Activated naive CD8-positive, alpha-beta T cell treated with anti-CD3 and anti-CD28 coated beads, Interleukin-2, amount 50 U/mL, for 24 hours (primary cell): ENCODE data around the gene KANSL1L.
"Not testable (repeated sequence)": the region's sequence is repeated elsewhere in the genome, so short reads cannot be mapped to it uniquely, and the experiment has no call there.

Source experiments
- ATAC-seq: fragments of 150-1000 bp; cut with Tn5 transposase; one replicate; pipeline ENCODE4 v1.10.0; 2021
- DNase-seq: peaks from one replicate; pipeline ENCODE4 v3.0.0; 2021
- H3K27ac Mint-ChIP-seq: one replicate; pipeline ENCODE4 v1.8.0; 2021; ENCODE audit warnings: mild to moderate bottlenecking, mixed read lengths
- H3K27me3 Mint-ChIP-seq: one replicate; pipeline ENCODE4 v1.8.0; 2021; ENCODE audit warnings: mixed read lengths
- H3K36me3 Mint-ChIP-seq: one replicate; pipeline ENCODE4 v1.8.0; 2021; ENCODE audit warnings: low read depth, mixed read lengths
- H3K4me1 Mint-ChIP-seq: one replicate; pipeline ENCODE4 v1.8.0; 2021; ENCODE audit warnings: mixed read lengths
- H3K4me3 Mint-ChIP-seq: one replicate; pipeline ENCODE4 v1.8.0; 2021; ENCODE audit warnings: mild to moderate bottlenecking, moderate library complexity, mixed read lengths
- H3K9me3 Mint-ChIP-seq: one replicate; pipeline ENCODE4 v1.8.0; 2021; ENCODE audit warnings: mixed read lengths

Gene KANSL1L

GRCh38 chr2:210188755-210189154, 17.5 kb upstream of the KANSL1L start:
- DNase-seq = no peak
- H3K27ac Mint-ChIP-seq = no peak overlapping the region
- peaks cover 24% of the 10 kb centered on the region for H3K9me3 Mint-ChIP-seq
- peaks cover 2% of the 10 kb centered on the region for H3K4me1 Mint-ChIP-seq
- H3K4me3 Mint-ChIP-seq = no peak overlapping the region
- ATAC-seq = no peak
- peaks cover 5% of the 10 kb centered on the region for H3K27me3 Mint-ChIP-seq
- H3K36me3 Mint-ChIP-seq = peaks cover 16% of the 10 kb centered on the region

DNA sequence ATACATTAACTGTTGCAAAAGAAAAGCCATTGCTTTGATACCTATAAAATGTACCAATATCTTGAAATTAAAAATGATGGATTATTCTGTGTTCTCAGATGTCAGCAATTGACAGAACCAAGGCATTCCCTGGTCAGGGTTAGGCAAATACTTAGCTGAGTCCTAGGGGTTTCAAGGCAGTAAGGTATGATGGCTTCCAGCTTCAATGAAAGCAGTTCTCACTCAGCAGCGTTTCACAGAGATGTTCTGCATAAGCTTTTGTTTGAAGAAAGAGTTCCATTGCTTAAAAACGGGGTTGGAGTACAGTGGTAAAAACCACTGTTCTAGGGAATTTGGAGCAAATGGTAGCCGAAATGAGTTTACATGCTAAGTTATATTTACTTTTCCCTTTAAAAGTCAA, 17.0 kb upstream of the KANSL1L start:
- no peak for ATAC-seq
- Mint-ChIP-seq H3K36me3 (peaks cover 16% of the 10 kb centered on the region), H3K27me3 (peaks cover 5% of the 10 kb centered on the region), H3K4me1 (peaks cover 2% of the 10 kb centered on the region), H3K9me3 (peaks cover 25% of the 10 kb centered on the region), H3K4me3 (no peak overlapping the region), H3K27ac (no peak overlapping the region)
- no peak for DNase-seq

- Mint-ChIP-seq H3K36me3 (peaks cover 16% of the 10 kb centered on the region), H3K4me1 (peaks cover 17% of the 10 kb centered on the region), H3K9me3 (peaks cover 25% of the 10 kb centered on the region)
- not testable (repeated sequence) for H3K4me3 Mint-ChIP-seq, H3K27me3 Mint-ChIP-seq, ATAC-seq, DNase-seq, H3K27ac Mint-ChIP-seq
Observed at GRCh38 chr2:210183936-210184335, 12.7 kb upstream of the KANSL1L start.

DNA sequence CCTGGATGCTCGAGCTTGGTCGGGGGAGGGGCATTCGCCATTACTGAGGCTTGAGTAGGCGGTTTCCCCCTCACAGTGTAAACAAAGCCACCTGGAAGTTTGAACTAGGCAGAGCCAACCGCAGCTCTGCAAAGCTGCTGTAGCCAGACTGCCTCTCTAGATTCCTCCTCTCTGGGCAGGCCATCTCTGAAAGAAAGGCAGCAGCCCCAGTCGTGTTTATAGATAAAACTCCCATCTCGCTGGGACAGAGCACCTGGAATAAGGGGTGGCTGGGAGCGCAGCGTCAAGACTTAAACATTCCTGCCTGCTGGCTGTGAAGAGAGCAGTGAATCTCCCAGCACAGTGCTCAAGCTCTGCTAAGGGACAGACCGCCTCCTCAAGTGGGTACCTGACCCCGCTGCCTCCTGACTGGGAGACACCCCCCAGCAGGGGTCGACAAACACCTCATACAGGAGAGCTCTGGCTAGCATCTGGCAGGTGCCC, 10.4 kb upstream of the KANSL1L start:
- DNase-seq, H3K4me3 Mint-ChIP-seq, H3K27ac Mint-ChIP-seq, H3K27me3 Mint-ChIP-seq, ATAC-seq: not testable (repeated sequence)
- H3K36me3 Mint-ChIP-seq = peaks cover 16% of the 10 kb centered on the region
- peaks cover 17% of the 10 kb centered on the region for H3K4me1 Mint-ChIP-seq
- H3K9me3 Mint-ChIP-seq = peaks cover 25% of the 10 kb centered on the region

DNA sequence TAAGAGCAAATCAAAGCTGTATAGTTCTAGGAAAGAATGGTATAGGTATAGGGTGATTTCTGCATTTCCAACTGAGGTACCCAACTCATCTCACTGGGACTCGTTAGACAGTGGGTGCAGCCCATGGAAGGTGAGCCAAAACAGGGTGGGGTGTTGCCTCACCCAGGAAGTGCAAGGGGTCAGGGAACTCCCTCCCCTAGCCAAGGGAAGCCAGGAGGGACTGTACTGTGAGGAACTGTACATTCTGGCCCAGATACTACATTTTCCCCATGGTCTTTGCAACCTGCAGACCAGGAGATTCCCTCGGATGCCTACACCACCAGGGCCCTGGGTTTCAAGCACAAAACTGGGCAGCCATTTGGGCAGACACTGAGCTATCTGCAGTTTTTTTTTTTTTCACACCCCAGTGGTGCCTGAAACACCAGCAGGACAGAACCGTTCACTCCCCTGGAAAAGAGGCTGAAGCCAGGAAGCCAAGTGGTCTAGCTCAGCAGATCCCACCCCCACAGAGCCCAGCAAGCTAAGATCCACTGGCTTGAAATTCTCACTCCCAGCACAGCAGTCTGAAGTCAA, 9.9 kb upstream of the KANSL1L start:
- H3K27me3 Mint-ChIP-seq, ATAC-seq, H3K27ac Mint-ChIP-seq, DNase-seq, H3K4me3 Mint-ChIP-seq: not testable (repeated sequence)
- peaks cover 17% of the 10 kb centered on the region for H3K4me1 Mint-ChIP-seq
- H3K36me3 Mint-ChIP-seq = peaks cover 16% of the 10 kb centered on the region
- H3K9me3 Mint-ChIP-seq = peaks cover 22% of the 10 kb centered on the region

- no peak for DNase-seq
- ATAC-seq = no peak
- Mint-ChIP-seq H3K27ac (no peak overlapping the region), H3K36me3 (peaks cover 15% of the 10 kb centered on the region), H3K4me3 (no peak overlapping the region), H3K9me3 (peaks cover 18% of the 10 kb centered on the region), H3K27me3 (no peaks in the 10 kb centered on the region), H3K4me1 (peaks cover 17% of the 10 kb centered on the region)
Observed at GRCh38 chr2:210180477-210180876, 9.3 kb upstream of the KANSL1L start.

DNA sequence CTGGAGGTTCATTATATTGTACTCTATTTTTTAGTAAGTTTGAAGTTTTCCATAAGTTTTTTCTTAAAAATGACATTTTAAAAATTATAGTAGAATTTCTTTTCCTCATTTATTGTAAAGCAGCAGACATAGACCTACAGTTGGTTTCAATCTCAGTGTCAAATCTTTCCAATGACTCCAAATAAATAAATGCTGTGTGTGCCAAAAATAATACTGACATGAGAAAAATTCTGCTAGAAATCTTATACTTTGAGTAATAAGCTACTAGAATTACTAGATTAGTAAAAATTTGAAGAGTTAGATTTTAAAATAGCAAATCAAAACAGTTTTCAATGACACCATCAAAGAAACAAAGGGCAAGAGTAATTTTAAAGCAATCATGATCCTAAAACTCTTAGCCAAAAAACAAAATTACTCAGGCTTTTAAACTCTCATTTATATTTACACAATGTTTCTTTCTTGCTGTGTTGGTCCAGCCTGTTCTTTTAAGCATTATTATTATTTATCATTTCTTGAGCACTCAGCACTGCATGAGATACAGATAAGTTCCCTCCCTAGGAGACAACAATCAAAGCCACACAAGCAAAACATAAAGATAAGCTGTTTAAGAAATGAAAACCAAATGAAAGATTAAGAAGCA, 8.3 kb upstream of the KANSL1L start:
- DNase-seq = no peak
- Mint-ChIP-seq H3K4me1 (peaks cover 17% of the 10 kb centered on the region), H3K27me3 (no peaks in the 10 kb centered on the region), H3K4me3 (no peak overlapping the region), H3K27ac (no peak overlapping the region), H3K9me3 (peaks cover 8% of the 10 kb centered on the region), H3K36me3 (peaks cover 7% of the 10 kb centered on the region)
- ATAC-seq = no peak

GRCh38 chr2:210177769-210178168, 6.6 kb upstream of the KANSL1L start:
- H3K9me3 Mint-ChIP-seq = no peaks in the 10 kb centered on the region
- ATAC-seq (no peak), DNase-seq (no peak)
- peaks cover under 1% of the 10 kb centered on the region for H3K27me3 Mint-ChIP-seq
- H3K36me3 Mint-ChIP-seq = no peaks in the 10 kb centered on the region
- H3K4me1 Mint-ChIP-seq = peaks cover 16% of the 10 kb centered on the region
- H3K27ac Mint-ChIP-seq = no peak overlapping the region
- H3K4me3 Mint-ChIP-seq = no peak overlapping the region

DNA sequence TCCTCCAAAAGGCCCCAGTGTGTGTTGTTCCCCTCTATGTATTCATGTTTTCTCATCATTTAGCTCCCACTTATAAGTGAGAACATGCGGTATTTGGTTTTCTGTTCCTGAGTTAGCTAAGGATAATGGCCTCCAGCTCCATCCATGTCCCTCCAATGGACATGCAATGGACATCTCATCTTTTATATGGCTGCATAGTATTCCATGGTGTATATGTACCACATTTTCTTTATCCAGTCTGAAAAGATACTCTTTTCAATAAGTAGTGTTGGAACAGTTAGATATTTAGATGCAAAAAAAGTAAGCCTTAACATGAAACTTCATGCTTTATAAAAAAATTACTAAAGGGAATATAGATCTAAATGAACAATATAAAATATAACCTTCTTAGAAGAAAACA, 5.9 kb upstream of the KANSL1L start:
- H3K4me1 Mint-ChIP-seq = peaks cover 16% of the 10 kb centered on the region
- not testable (repeated sequence) for ATAC-seq, H3K9me3 Mint-ChIP-seq, H3K27me3 Mint-ChIP-seq, H3K27ac Mint-ChIP-seq, DNase-seq, H3K36me3 Mint-ChIP-seq, H3K4me3 Mint-ChIP-seq

GRCh38 chr2:210174086-210174485, 2.9 kb upstream of the KANSL1L start:
- DNase-seq = no peak
- Mint-ChIP-seq H3K4me1 (peaks cover 23% of the 10 kb centered on the region), H3K27me3 (peaks cover 5% of the 10 kb centered on the region), H3K9me3 (no peaks in the 10 kb centered on the region), H3K36me3 (no peaks in the 10 kb centered on the region), H3K27ac (no peak overlapping the region), H3K4me3 (no peak overlapping the region)
- ATAC-seq = no peak

DNA sequence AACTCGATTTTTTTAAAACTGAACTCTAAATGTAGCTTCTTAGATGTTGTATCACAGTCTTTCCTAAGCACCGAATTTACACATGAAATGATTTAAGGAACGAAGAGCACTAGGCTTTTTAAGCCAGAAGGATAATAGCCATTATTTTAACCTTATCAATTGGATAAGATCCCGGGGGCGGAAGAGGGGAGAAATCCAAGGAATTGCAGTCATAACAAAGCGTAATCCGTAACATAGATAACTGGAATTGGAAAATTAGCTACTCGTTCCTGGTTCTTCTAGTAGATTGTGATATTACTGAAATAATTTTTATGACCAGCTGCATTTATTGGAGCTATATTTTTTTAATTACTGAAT, 988 bp upstream of the KANSL1L start:
- Mint-ChIP-seq H3K4me3 (peak overlapping the region; percentile 95), H3K27ac (peak overlapping the region; percentile 53), H3K27me3 (peaks cover 5% of the 10 kb centered on the region), H3K4me1 (peaks cover 40% of the 10 kb centered on the region), H3K9me3 (no peaks in the 10 kb centered on the region), H3K36me3 (no peaks in the 10 kb centered on the region)
- no peak for ATAC-seq
- DNase-seq = no peak

- DNase-seq (peak; percentile 99), ATAC-seq (peak; percentile 75)
- H3K9me3 Mint-ChIP-seq = no peaks in the 10 kb centered on the region
- H3K36me3 Mint-ChIP-seq = no peaks in the 10 kb centered on the region
- H3K27ac Mint-ChIP-seq = peak overlapping the region; percentile 98
- peaks cover 5% of the 10 kb centered on the region for H3K27me3 Mint-ChIP-seq
- H3K4me3 Mint-ChIP-seq = peak overlapping the region; percentile 95
- peaks cover 48% of the 10 kb centered on the region for H3K4me1 Mint-ChIP-seq
Observed at GRCh38 chr2:210170446-210171303, 534 bp downstream of the KANSL1L start.

- H3K4me3 Mint-ChIP-seq = peak overlapping the region; percentile 95
- DNase-seq (no peak), ATAC-seq (no peak)
- H3K27me3 Mint-ChIP-seq = peaks cover 5% of the 10 kb centered on the region
- H3K4me1 Mint-ChIP-seq = peaks cover 48% of the 10 kb centered on the region
- H3K27ac Mint-ChIP-seq = peak overlapping the region; percentile 98
- H3K9me3 Mint-ChIP-seq = no peaks in the 10 kb centered on the region
- H3K36me3 Mint-ChIP-seq = no peaks in the 10 kb centered on the region
Observed at GRCh38 chr2:210170196-210170445, 1.1 kb downstream of the KANSL1L start.

- H3K27me3 Mint-ChIP-seq = peaks cover 5% of the 10 kb centered on the region
- no peaks in the 10 kb centered on the region for H3K9me3 Mint-ChIP-seq
- ATAC-seq (peak; percentile 60), DNase-seq (no peak)
- H3K27ac Mint-ChIP-seq = peak overlapping the region; percentile 98
- H3K4me3 Mint-ChIP-seq = peak overlapping the region; percentile 95
- H3K36me3 Mint-ChIP-seq = no peaks in the 10 kb centered on the region
- peaks cover 48% of the 10 kb centered on the region for H3K4me1 Mint-ChIP-seq
Observed at GRCh38 chr2:210169516-210170195, 1.6 kb downstream of the KANSL1L start.
